GM12875 (cell line): ENCODE data around the gene ZSCAN10.

Source experiments
- H3K4me3 ChIP-seq: one replicate; pipeline ENCODE4 v1.5.1; 2011; ENCODE audit warnings: low read depth, low read length, control low read depth
- TF ChIP-seq, protein P1 (sequence below): IDR thresholded peaks from 2 replicates; pipeline ENCODE4 v1.5.1; 2011; ENCODE audit warnings: low read depth, mild to moderate bottlenecking, control low read depth, inconsistent platforms, low read length, moderate library complexity, borderline replicate concordance; ENCODE audit not compliant: insufficient read depth

The ZSCAN10 gene

DNA sequence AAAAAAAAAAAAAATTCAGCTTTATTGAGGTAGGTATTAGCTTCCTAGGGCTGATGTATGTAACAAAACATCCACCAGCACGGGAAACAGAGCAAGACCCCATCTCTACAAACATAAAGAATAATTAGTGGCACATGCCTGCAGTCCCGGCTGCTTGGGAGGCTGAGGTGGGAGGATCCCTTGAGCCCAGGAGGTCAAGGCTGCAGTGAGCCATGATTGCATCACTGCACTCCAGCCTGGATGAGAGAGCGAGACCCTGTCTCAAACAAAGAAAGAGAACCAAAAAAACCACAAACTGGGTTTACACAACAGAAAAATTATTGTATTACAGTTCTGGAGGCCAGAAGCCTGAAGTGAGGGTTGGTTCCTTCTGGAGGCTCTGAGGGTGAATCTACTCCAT is 56.7 kb downstream of the ZSCAN10 start:
- H3K4me3 ChIP-seq = no peak overlapping the region
- TF ChIP-seq, protein P1, sequence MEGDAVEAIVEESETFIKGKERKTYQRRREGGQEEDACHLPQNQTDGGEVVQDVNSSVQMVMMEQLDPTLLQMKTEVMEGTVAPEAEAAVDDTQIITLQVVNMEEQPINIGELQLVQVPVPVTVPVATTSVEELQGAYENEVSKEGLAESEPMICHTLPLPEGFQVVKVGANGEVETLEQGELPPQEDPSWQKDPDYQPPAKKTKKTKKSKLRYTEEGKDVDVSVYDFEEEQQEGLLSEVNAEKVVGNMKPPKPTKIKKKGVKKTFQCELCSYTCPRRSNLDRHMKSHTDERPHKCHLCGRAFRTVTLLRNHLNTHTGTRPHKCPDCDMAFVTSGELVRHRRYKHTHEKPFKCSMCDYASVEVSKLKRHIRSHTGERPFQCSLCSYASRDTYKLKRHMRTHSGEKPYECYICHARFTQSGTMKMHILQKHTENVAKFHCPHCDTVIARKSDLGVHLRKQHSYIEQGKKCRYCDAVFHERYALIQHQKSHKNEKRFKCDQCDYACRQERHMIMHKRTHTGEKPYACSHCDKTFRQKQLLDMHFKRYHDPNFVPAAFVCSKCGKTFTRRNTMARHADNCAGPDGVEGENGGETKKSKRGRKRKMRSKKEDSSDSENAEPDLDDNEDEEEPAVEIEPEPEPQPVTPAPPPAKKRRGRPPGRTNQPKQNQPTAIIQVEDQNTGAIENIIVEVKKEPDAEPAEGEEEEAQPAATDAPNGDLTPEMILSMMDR = no peak

DNA sequence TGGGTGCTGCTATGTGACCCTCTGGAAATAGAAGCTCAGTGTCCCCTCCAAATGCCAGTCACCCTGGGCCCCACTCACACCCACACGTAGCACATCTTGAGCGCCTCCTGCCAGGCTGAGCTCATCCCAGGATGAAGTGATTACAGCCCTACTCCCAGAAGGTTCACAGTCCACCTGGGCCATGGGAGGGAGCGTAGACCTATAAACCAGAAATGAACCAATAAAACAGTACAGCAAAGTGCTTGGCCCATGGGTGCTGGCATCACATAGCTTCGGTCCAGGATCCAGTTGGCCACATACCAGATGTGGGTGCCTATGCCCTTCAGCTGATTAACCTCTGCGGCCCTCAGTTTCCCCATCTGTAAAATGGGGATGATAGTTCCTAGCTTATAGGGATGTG is 60.2 kb downstream of the ZSCAN10 start:
- TF ChIP-seq, protein P1 = no peak
- no peak overlapping the region for H3K4me3 ChIP-seq
